COLO668 (cell line): ENCODE results near the gene CMTM3.
"Not testable (repeated sequence)": the region's sequence is repeated elsewhere in the genome, so short reads cannot be mapped to it uniquely, and the experiment has no call there.

Experiments
- DNase-seq: peaks from one replicate; lab custom pipeline; 2025; ENCODE audit not compliant: unreplicated experiment; lab: John Stamatoyannopoulos, UW

Gene CMTM3

DNA sequence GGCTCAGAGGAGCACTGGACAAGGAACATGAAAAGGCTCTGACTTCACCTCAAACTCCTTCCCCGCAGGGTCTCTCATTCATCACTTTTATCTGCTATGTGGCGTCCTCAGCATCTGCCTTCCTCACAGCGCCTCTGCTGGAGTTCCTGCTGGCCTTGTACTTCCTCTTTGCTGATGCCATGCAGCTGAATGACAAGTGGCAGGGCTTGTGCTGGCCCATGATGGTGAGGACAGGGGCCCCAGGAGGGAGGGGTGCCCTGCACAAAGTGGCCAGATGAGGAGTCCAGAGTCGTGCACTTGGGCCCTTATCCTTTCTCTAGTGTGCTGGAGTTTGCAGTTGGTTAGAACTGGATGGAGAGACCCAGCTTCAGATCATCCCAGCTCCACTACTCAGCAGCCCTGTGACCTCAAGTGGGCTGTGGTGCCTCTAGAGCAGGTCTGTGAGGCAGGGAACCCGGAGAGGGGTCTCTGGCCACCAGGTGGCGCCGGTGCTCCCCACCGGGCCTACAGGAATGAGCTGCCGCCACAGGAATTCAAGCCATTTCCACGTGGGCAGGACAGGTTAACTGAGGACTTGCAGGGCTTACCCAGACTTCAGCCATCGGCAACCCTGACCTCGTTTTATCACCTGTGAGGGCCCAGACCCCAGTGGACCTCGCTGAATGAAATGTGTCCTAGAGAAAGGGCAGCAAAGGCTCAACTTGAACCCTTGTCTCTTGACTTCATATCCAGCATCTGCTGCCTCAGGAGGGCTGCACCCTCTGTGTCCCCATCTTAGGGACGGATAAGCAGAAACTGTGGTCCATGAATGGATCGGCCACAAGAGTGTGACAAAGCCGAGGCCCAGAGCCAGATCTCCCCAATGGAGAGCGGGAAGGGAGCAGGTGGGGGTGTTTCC, 4.0 kb downstream of the CMTM3 start:
- DNase-seq = peak; percentile 81

DNA sequence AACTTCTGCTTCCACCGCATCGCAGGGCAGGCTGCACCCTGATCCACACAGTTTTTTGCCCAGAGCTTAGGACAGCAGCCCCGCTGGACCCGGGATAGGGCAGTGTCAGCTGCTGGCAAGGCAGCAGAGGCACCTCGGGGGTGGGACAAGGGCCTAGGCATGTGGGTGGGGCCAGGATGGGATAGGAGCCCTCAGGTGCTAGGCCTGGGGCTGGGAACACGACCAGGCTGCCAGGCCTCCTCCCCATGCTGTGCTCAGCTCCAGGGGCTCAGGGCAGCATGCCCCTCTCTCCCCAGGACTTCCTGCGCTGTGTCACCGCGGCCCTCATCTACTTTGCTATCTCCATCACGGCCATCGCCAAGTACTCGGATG, 4.6 kb downstream of the CMTM3 start:
- no peak for DNase-seq

DNA sequence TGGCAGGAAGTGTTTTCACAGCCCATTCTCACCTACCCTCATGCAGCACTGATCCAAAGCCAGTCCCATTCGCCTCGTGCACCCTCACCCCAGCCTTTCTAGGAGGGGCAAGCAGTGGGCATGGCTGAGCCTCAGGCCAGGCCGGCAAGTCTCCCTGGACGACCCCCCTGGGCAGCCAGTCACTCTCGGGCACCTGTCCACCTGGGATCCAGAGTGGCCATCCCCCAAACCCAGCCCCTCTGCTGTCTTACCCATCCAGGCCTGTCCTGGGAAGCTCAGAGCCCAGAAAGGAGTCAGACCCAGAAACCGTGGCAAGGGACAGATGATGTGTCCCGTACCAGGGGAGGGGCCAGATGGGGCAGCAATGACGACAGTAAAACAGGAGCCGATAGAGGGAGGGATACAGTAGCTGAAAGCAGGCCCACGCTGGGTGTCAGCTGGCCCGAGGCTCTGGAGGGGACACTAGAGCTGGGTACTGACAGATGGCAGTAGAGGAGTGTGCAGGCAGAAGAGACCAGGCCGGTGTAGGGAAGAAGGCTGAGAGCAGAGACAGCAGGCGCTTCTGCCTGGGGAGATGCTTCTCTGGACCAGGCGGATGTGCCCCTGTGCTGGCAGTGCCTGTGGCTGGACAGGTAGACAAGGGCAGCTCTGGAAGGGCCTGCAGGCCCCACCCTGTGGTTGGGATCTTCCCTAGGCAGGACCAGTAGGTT, 5.8 kb downstream of the CMTM3 start:
- no peak for DNase-seq

DNA sequence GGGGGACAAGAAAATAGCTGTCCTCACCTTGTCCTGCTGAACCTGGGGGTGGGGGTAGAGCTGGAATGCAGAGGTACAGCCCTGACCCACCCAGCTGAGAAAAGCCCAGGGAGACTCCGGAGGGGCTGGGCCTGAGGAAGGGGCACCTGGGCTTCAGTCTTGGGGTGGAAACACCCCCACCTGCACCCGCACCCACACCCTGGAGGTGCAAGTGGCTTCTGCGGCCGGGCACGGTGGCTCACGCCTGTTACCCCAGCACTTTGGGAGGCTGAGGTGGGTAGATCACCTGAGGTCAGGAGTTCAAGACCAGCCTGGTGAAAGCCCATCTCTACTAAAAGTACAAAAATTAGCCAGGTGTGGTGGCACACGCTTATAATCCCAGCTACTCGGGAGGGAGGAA, 7.4 kb downstream of the CMTM3 start:
- not testable (repeated sequence) for DNase-seq

DNA sequence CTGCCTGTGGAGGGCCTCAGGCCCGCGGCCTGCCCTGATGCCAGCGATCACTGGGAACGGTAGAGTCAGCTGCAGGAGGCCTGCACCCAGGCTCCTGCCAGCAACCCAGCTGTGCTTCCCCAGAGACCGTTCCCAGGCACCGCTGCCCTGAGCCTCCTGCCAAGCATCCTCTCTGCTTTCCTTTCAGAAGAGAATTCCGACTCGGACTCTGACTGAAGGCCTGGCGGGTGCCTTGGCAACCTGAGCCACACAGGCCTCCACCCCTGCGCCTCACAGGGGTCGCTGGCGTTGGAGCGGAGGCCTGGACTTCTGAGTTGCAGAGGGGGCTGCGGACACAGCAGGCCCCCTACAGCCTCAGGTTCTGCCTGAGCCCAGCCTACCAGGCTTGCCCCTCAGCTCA, 7.9 kb downstream of the CMTM3 start:
- DNase-seq = no peak

DNA sequence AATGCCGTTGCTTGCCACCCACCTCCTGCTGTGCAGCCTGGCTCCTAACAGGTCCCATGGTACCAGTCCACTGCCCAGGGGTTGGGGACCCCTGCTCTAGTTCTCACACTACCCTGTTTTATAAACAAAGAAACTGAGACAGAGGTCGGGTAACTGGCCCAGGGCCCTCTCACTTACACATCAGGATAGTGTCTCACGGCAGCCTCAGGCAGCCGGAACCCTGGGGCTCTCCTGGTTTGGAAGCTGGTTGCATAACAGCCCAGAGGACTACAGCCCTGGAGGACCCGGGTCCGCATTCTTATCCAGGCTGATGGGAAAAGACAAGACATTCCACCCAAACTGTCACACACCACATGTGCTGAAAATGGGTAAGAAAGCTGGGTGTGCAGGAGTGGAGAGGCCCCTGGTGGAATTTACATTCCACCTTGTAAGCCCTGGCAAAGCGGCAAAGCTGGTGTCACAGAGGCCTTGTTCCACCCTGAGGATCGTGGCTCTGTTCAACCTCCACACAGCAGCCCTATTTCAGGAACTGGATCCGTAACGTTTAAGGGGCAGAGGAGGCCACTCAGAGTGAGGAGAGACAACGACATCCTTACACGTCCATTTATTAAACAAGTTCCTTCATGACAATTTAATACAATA, 9.8 kb downstream of the CMTM3 start:
- DNase-seq = no peak

DNA sequence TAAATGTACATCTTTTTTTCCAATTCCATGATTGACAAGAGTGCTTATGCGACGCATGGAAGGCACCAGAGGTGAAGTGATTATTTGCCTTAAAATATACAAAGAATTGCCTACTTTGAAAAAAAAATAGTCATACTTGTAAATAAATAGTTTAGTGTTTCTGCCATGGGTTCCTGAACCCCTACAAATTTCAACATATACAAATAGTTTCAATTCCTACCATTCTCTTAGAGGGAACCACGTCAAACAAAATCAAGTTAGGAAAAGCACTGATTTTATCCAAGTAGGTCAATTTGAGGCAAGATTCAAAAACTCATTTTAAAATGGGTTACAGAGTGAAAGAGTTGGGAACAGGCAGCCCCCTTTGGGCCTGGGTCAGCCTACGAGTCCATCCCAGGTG, 11.7 kb downstream of the CMTM3 start:
- no peak for DNase-seq

DNA sequence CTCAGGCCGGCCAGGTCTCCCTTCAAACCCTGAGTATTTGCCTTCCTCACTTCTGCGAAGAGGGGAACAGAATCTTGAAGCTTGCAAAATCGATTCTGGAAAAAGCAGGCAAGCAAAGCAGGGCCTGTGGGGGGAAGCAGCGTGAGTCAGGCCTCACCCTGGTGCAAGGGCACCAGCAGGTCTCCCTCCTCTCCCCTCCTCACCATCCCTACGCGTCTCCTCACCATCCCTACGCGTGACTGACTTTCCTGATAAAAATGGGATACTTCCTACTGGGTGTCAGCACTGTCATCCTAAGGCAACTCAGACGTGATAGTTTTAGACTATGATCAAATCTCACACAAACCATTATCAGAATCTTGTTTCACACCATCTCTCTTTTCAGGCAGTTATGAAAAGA, 12.1 kb downstream of the CMTM3 start:
- DNase-seq = no peak

DNA sequence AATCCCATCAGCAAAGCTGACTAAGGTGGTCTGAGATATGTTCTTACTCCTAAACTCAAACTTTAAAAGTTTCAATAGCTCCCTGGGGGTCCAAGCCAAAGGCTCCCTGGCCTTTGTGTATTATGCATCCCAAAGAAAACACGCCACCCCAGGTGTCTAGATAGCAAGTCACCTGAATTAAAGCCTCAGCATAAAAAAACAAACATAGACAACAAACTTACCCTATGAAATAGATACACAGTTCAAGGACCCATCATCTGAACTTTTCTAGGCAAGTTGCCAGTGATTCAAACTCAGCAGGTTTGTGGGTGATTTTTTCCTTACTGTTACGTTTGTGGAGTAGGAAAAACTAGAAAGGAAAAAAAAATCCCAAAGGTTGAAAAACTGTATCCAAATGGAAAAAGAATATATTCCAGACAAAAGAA, 12.5 kb downstream of the CMTM3 start:
- no peak for DNase-seq

DNA sequence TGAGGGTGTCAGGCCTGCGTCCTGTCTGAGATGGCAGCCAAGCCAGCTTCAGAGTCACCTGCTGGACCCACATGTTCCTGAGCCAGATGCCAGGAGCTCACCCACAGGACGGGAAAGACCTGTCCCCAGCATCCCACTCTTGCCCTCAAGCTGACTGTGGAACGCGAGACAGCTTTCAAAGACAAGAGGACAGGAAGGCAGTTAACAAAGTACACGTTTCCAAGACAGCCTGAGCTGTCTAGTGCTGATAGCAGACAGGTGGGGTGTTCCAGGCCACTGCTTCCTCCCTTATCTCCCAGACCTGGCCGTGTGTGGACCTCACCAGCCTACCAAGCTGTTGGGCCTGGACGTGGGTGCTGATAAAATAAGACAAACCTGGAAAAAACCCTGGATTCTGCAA, 13.2 kb downstream of the CMTM3 start:
- no peak for DNase-seq

DNA sequence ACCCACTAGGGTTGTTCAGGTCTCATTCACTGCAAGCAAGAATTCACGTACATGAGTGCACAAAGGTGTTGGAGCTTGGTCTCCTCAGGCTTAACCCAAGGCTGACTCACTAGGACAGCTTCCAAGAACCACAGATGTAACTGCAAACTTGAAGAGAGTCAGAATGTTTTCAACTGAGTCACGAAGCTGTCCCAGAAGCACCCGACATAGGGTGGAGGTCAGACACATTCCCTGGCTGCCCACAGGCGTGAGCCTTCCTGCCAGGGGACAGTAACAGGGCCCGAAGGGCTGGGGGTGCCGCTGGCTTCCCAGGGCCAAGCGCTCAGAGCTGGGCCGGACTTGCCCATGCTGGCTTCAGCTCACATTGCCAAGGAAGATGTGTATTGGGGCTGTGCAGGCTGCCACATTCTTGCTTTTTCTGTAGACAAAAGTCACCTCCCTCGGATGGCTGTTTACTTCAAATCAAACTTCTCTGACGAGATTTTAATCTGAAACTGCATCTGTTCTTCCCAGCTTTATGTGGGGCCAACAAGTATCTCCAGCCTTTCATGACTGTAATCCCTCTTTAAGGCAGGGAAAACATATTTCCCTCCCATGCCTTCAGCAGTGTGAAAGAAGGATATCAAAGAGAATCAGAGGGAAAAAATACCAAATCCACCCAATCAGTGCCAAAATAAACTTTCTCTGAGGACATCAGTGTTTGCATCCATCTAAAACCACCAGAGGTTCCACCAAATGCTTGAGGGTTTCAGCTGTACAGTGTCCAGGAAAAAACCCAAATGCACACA, 14.3 kb downstream of the CMTM3 start:
- no peak for DNase-seq

DNA sequence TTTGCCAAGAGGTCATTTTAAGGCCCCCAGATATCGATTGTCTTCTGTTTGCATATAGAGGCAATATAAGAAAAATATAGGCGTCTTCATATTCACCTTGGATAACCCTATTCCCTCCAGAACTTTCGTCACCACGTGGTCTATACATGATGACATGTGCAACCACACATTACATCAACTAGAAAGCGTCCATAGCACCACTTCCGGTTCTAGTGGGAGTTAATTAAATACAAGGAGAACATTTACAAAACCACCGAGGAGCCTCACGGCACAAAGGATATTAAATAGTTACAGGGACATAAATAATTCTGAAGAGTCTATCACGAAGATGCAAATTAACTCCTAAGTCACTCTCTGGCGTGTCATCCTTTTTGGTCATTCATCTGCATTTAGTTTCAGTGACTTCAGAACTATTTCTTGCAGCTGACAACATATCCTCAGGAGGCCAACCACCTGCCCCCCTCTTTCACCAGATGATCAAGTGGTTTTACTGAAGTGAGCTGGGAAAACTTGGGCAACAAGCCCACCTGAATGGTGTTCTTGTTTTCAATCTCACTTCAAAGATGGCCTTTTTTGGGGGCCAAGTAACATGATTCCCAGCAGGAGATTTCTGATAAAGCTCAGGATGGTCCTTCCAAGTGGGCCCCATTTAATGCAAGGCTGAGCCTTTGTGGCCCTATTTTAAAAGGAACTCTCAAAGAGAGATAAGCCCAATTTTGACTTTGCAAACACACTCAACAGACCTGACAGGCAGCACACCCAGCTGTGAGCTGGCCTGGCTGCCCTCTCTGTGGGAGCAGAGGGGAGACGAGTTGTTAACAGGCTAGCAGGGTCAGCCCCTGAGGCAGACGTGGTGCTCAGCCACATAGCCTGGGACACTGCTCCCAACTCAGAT, 15.3 kb downstream of the CMTM3 start:
- DNase-seq = no peak

DNA sequence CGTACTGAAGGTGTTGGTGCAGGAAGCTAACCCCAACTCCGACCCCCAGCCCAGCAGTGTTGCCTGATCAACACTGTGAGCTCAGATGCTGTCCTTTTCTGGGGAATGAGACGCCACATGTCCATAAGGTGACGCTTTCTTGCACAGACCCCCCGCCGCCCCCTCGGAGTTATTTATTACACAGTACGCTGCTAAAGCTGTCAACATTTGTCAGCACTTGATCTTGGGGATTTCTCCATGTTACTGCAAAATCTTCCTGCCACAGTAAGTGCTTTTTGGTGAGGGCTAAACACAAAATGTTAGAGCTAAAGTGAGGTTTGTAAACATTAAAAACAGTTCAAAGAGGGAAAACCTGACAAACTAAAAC, 15.9 kb downstream of the CMTM3 start:
- no peak for DNase-seq

DNA sequence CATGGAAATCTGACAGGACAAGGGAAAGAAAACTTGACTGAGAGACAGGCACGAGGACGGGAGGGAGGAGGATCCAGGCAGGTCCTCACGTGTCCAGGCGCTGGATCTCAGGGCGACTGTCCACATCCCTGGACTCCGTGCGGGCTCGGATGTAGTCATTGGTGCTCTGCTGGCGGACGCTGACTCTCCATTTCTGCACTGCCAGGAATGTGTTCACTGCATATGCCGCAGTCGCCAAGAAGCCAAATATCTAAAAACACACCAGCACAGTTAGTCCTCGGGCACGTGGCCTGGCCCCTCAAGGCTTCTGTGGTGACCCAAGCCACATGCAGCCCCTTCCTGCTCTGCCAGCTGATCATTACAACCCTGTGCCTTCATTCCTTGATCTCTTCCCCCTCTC, 17.5 kb downstream of the CMTM3 start:
- no peak for DNase-seq

DNA sequence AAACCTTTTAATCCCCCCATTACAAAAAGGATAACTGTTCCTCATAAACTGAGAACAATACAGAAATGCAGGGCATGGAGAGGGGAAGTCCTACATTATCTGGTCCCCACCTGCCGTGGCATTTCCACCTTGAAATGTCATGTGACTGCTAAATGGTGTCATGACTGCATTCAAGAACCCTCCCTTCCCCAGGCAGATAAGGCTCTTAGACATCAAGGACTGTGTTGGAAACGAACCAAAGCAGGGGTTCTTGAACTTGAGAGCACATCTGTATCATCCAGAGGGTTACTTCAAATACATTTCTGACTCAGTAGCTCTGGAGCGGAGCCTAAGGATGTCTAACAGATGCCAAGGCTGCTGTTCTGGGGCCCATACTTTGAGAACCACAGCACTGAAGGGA, 18.4 kb downstream of the CMTM3 start:
- DNase-seq = no peak

DNA sequence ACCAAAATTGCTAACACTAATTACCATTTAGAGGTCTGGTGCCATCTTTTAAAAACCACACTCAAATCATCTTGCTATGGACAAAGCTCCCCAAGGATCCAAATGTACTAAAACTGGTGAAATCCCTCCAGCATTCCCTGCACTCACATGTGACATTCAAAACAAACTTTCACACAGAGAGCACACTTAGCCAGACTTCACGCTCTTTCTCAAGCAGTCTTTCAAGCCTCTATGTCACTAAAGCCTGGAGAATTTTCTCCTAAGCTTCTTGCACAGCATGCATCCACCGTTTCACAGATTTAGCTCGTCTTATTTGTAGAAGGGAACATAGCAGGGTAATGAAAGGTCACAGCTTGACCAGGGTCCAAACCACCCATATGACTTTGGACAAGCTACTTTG, 19.3 kb downstream of the CMTM3 start:
- DNase-seq = no peak

DNA sequence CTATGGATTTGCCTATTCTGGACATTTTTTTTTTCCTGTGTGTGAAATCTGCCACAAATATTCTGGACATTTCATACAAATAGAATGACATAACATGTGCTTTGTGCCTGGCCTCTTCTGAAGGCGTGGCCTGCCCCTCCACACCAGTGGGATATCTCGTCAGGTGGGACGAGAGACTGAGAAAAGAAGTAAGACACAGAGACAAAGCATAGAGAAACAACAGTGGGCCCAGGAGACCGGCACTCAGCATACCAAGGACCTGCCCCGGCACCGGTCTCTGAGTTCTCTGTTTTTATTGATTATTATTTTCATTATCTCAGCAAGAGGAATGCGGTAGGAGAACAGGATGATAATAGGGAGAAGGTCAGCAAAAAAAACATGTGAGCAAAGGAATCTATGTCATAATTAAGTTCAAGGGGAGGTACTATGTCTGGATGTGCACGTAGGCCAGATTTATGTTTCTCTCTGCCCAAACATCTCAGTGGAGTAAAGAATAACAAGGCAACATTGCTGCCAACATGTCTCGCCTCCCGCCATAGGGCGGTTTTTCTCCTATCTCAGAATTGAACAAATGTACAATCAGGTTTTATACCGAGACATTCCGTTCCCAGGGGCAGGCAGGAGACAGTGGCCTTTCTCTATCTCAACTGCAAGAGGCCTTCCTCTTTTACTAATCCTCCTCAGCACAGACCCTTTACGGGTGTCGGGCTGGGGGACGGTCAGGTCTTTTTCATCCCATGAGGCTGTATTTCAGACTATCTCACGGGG, 23.3 kb downstream of the CMTM3 start:
- DNase-seq = not testable (repeated sequence)

DNA sequence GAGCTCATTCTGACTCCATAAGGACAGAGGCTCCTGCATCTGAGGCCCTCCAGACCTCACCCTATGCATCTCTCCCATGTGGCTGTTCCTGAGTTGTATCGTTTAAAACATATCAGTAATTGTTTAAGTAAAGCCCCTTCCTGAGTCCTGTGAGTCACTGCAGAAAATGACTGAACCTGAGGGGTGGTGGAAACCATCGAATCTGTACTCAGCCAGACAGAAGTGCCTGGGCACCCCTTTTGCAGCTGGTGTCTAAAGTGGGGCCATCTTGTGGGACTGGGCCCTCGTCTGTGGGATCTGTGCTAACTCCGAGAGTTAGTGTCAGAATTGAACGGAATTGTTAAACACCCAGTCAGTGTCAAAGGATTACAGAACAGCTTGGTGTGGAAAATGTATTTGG, 25.4 kb downstream of the CMTM3 start:
- no peak for DNase-seq

DNA sequence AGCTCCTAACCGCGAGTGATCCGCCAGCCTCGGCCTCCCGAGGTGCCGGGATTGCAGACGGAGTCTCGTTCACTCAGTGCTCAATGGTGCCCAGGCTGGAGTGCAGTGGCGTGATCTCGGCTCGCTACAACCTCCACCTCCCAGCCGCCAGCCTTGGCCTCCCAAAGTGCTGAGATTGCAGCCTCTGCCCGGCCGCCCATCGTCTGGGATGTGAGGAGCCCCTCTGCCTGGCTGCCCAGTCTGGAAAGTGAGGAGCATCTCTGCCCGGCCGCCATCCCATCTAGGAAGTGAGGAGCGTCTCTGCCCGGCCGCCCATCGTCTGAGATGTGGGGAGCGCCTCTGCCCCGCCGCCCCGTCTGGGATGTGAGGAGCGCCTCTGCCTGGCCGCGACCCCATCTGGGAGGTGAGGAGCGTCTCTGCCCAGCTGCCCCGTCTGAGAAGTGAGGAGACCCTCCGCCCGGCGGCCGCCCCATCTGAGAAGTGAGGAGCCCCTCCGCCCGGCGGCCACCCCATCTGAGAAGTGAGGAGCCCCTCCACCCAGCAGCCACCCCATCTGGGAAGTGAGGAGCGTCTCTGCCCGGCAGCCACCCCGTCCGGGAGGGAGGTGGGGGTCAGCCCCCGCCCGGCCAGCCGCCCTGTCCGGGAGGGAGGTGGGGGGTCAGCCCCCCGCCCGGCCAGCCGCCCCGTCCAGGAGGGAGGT, 26.2 kb downstream of the CMTM3 start:
- DNase-seq = not testable (repeated sequence)
